ENCODE measurements around the gene PTPRK. TPM values are rescaled to one million over a fixed set of nuclear protein-coding genes. Genes with fewer than 3 reads are reported as not detected.

Gene PTPRK
- total RNA-seq, 2 experiments from 2014 or later: not detected

DNA sequence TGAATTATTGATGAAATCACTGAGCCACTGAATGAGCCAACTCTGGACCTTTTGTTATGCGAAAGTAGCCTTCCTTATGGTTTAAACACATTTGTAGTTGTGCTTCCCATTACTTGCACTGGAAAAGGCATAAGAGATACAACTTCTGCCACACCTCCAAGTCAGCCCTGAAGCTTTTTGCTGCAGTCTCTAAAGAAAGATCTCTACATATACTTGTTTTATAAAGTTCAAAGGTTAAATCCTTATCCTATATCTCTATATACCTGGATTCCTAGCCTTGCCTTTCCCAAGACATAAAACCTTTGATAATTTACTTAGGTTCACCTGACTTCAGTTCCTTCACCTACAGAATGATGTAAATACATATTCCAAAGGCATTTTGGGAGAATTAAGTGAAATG, 132.0 kb downstream of the PTPRK start:
- TF ChIP-seq, protein P1, sequence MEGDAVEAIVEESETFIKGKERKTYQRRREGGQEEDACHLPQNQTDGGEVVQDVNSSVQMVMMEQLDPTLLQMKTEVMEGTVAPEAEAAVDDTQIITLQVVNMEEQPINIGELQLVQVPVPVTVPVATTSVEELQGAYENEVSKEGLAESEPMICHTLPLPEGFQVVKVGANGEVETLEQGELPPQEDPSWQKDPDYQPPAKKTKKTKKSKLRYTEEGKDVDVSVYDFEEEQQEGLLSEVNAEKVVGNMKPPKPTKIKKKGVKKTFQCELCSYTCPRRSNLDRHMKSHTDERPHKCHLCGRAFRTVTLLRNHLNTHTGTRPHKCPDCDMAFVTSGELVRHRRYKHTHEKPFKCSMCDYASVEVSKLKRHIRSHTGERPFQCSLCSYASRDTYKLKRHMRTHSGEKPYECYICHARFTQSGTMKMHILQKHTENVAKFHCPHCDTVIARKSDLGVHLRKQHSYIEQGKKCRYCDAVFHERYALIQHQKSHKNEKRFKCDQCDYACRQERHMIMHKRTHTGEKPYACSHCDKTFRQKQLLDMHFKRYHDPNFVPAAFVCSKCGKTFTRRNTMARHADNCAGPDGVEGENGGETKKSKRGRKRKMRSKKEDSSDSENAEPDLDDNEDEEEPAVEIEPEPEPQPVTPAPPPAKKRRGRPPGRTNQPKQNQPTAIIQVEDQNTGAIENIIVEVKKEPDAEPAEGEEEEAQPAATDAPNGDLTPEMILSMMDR (conservative IDR thresholded peaks at IDR 0.05; ENCODE audit: low read length): no peak
- TF ChIP-seq EZH2phosphoT487 (IDR thresholded peaks at IDR 0.05; ENCODE audit: borderline replicate concordance, low read depth, low read length): no peak
- H3K36me3 ChIP-seq (ENCODE audit: insufficient read depth, low read length): no peaks in the 10 kb centered on the region
- no TSS peak for BruUV-seq (replicated peaks)
- H4K20me1 ChIP-seq (ENCODE audit: insufficient read depth, low read length): no peaks in the 10 kb centered on the region
- CTCF ChIA-PET (ENCODE audit: unreplicated experiment): no interaction called here
- no peak for DNase-seq (ENCODE audit: low spot score)
- H3K27ac ChIP-seq (ENCODE audit: low read depth, low read length, poor library complexity, severe bottlenecking): no peak overlapping the region
- no peak overlapping the region for H3K4me2 ChIP-seq (ENCODE audit: low read length)
- no peaks in the 10 kb centered on the region for H3K9me3 ChIP-seq (ENCODE audit: low read length)
- no peaks in the 10 kb centered on the region for H3K79me2 ChIP-seq (ENCODE audit: insufficient read depth, low read depth, low read length)
- H3K9me2 ChIP-seq (ENCODE audit: insufficient read depth, low read length): no peaks in the 10 kb centered on the region
- no peak overlapping the region for H3K4me3 ChIP-seq (ENCODE audit: low read depth, low read length, poor library complexity, severe bottlenecking)
- no peak overlapping the region for H2AFZ ChIP-seq (ENCODE audit: low read length)
- intact Hi-C loops (cut with micrococcal nuclease; ENCODE audit: unreplicated experiment): no loop called here
- H3K4me1 ChIP-seq (ENCODE audit: insufficient read depth, low read length, poor library complexity, severe bottlenecking): no peaks in the 10 kb centered on the region
- POLR2A ChIA-PET: no interaction called here

DNA sequence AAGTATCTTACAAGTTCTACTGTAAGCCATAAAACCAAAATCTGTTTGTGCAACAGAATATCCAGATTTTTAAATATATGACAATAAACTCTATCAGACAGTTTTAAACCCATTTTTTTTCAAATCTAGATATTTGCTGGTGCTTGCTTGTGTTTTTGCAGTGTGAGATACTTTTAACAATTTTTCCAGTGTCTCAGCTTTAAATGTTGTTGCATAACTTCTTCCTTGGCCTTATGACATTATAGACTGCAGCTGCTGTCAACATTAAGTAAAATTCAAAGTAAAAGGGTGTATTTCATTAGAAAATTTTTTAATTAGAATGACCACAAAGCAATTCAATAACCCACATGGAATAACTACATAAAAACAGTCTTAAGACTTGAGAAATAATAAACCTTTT, 139.5 kb downstream of the PTPRK start:
- no peak overlapping the region for H3K4me2 ChIP-seq (ENCODE audit: low read length)
- BruUV-seq (replicated peaks): no TSS peak
- TF ChIP-seq EZH2phosphoT487 (IDR thresholded peaks at IDR 0.05; ENCODE audit: borderline replicate concordance, low read depth, low read length): no peak
- TF ChIP-seq, protein P1 (conservative IDR thresholded peaks at IDR 0.05; ENCODE audit: low read length): no peak
- no peaks in the 10 kb centered on the region for H3K9me2 ChIP-seq (ENCODE audit: insufficient read depth, low read length)
- H3K79me2 ChIP-seq (ENCODE audit: insufficient read depth, low read depth, low read length): no peaks in the 10 kb centered on the region
- DNase-seq (ENCODE audit: low spot score): no peak
- intact Hi-C loops (cut with micrococcal nuclease; ENCODE audit: unreplicated experiment): no loop called here
- no peak overlapping the region for H3K4me3 ChIP-seq (ENCODE audit: low read depth, low read length, poor library complexity, severe bottlenecking)
- POLR2A ChIA-PET: interaction anchor here (0.6 to 1.3 kb wide), 2 partner anchors 9 to 39 kb away, joined by 3 read pairs; no protein-coding TSS in a partner anchor
- no peak overlapping the region for H3K27ac ChIP-seq (ENCODE audit: low read depth, low read length, poor library complexity, severe bottlenecking)
- no peaks in the 10 kb centered on the region for H4K20me1 ChIP-seq (ENCODE audit: insufficient read depth, low read length)
- no peaks in the 10 kb centered on the region for H3K36me3 ChIP-seq (ENCODE audit: insufficient read depth, low read length)
- H2AFZ ChIP-seq (ENCODE audit: low read length): no peak overlapping the region
- CTCF ChIA-PET (ENCODE audit: unreplicated experiment): no interaction called here
- no peaks in the 10 kb centered on the region for H3K4me1 ChIP-seq (ENCODE audit: insufficient read depth, low read length, poor library complexity, severe bottlenecking)
- no peaks in the 10 kb centered on the region for H3K9me3 ChIP-seq (ENCODE audit: low read length)

DNA sequence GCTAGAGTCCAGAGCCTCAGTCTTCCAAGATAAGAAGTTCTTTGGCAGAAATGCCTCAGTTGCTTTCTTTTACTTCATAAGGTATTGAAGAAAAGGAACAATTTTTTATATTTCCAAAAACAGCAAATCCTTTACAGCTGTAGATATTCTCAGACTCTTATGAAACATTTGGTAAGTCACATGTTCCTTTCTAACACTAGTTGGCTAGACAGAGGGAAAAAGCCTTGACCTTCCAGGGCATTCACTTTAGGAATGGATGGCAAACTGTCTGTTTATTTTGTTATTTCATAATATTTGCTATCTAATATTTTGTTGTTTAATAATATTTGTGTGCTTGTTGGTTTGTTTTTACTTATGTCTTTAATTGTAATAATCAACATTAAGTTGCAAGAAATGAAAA, 140.8 kb downstream of the PTPRK start:
- H3K79me2 ChIP-seq (ENCODE audit: insufficient read depth, low read depth, low read length): no peaks in the 10 kb centered on the region
- no peak overlapping the region for H3K4me2 ChIP-seq (ENCODE audit: low read length)
- H3K4me3 ChIP-seq (ENCODE audit: low read depth, low read length, poor library complexity, severe bottlenecking): no peak overlapping the region
- CTCF ChIA-PET (ENCODE audit: unreplicated experiment): no interaction called here
- no peaks in the 10 kb centered on the region for H3K4me1 ChIP-seq (ENCODE audit: insufficient read depth, low read length, poor library complexity, severe bottlenecking)
- TF ChIP-seq EZH2phosphoT487 (IDR thresholded peaks at IDR 0.05; ENCODE audit: borderline replicate concordance, low read depth, low read length): no peak
- TF ChIP-seq, protein P1 (conservative IDR thresholded peaks at IDR 0.05; ENCODE audit: low read length): no peak
- H3K36me3 ChIP-seq (ENCODE audit: insufficient read depth, low read length): no peaks in the 10 kb centered on the region
- intact Hi-C loops (cut with micrococcal nuclease; ENCODE audit: unreplicated experiment): no loop called here
- BruUV-seq (replicated peaks): no TSS peak
- no peak overlapping the region for H3K27ac ChIP-seq (ENCODE audit: low read depth, low read length, poor library complexity, severe bottlenecking)
- H2AFZ ChIP-seq (ENCODE audit: low read length): no peak overlapping the region
- no peaks in the 10 kb centered on the region for H3K9me3 ChIP-seq (ENCODE audit: low read length)
- no peak for DNase-seq (ENCODE audit: low spot score)
- H3K9me2 ChIP-seq (ENCODE audit: insufficient read depth, low read length): no peaks in the 10 kb centered on the region
- no peaks in the 10 kb centered on the region for H4K20me1 ChIP-seq (ENCODE audit: insufficient read depth, low read length)
- POLR2A ChIA-PET: no interaction called here
